Embryonic facial prominence (tissue), 1 donor: ENCODE data around the gene GFRAL.

Experiments
- DNase-seq: peaks from one replicate; pipeline ENCODE4 v3.0.0-alpha.2; 2016; ENCODE audit errors: extremely low spot score

GFRAL gene

DNA sequence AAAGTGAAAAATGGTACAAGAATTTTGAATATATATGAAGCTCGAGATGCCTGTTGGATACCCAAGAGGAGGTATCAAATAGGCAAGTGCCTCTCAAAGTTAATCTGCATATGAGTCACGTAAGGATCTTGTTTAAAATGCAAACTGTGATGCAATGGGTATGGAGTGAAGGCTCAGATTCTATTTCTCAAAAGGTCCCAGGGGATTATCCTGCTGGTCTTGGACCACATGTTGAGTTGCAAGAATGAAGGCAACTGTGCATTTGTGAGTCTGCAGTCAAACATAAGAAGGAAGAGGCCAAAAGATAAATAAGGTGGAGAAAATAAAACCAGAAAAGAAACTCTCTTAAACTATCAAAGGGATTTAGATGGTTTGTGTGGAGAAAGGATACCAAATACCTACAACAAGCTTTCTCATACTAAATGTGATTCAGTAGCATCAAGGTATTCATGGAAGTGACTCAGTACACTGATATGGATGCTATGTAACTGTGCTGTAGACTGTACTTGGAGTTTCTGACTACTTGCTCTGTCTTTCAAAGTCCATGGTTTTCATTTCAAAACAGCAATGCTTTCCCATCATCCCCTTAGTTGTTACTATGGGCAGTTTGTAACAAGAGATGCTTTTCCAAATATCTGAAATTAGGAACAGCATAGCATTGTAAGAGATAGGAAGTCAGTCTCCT is 106.3 kb downstream of the GFRAL start:
- no peak for DNase-seq

DNA sequence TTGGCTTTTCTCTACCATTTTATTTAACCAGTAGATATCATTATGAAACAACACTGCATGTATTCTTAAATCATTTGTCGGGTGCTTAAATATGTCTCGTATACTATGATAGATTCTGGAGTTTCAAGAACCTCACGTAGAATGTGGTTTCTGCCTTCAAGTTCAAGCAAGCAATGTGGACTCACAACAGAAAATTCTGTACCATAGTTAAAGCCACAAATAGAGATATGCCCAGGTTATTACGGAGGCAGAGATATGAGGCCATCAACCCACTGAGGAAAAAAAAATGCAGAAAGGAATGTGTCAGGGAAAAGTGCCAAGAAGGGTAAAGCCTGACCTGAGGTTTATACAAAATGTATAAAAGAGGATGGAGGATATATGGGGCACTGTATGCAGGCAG is 109.9 kb downstream of the GFRAL start:
- no peak for DNase-seq

DNA sequence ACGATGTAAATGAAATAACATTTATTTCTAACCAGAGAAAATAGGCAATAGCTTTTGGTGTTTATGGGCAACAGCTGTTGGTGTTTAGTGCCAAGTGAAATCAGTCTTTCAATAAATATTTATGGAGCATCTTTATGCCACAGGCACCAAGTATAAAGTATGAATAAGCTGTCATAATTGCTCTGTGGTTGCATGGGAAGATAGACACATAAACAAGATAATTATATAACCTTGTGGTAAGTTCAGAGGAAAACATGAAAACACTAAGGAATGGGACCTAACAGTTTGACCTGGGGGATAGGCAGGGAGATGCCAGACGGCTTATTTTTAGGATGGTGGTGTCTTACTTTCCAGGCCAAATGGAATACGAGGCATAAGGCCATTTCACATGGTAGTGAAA is 110.9 kb downstream of the GFRAL start:
- DNase-seq: no peak

DNA sequence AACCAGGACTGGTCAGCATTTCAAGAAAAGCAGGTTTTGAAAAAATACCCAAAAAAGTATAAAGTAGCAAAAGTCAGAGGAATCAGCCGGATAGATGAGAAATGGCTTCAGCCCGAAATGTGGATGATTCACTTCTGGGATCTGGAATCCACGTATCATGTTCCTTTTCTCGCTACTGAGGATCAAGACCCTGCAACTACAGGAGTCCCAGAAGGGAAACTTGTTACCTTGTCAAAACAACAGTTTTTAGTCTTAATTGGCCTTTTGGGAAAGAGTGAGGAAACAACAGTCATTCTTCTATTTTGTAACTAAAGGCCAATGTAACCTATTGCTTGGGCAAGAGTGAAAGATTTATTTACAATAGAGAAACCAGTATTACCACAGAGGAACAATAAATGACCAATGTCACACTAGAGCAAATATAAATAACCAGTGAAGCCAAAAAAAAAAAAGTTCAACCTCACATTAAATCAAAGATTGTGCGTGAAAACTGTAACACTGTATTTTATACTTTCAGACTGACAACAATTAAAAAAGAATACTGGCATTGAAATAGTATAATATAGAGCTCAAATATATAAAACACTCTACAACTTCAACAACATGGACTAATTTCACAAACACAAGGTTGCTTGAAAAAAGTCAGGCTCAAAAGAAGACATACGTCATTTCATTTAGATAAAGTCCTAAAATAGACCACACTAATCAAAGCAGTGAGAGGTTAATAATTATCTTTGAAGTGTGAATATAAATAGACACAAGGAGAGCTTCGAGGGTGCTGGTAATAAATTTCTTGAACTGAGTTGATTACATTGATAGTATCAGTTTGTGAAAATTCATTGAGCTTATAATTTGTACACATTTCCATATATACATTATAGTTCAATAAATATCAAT is 116.2 kb downstream of the GFRAL start:
- DNase-seq: no peak

DNA sequence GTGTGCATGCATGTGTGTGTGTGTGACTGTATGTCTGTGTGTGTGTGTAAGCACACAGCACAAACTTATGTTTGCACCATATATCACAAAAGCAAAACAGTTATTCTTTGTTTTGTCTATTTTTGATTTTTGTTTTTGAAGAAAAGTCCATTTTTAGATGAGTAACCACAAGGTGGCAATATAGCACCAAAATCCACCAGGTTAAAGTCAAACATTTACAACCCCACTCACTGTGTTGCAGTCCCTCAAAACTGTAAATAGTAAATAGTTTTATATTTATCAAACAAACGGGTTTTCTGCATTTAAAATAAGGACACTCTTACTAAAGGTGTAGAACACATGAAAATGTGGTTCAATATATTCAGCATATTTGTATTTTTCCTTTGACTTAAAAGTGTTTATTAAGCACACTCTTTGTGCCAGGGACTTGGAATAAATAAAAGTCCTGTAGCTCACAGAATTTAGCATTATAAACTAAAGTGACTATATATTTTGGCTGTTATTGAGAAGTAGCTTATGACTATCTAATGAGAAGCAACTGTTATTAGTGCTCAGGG is 118.5 kb downstream of the GFRAL start:
- DNase-seq: peak; percentile 31

DNA sequence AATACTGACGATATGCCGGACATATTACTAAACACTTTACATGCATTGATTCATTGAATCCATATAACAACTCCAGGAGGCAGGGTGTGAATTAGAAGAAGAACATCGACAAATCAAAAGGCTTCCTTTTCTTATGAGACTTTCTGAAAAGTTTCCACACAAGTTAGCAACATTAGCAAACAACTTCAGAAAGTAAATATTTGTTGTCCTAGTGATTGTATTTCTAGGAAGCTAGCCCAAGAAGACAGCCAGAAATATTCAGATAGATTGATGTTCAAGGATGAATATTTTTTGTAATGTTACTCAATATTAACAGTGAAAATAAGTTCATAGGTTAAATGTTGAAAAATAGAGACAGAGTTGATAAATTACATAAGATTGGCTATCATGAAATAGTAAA is 120.6 kb downstream of the GFRAL start:
- DNase-seq: no peak

DNA sequence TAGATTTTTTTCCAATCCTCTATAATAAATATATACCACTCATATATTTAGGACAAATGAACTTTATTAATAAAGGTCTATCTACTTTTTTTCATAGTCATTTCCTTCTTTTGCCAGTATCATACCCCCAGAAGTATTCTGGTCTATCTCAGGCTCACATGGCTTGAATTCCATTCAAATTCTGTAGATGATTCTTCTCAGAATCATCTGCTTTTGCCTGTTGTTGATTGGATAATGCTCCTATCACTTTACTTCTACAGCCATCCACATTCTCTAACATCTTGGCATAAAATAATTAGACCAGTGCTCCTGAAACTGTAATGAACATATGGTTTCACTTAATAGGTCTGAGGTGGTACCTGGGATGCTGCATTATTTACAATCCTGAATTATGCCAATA is 121.2 kb downstream of the GFRAL start:
- DNase-seq: no peak

DNA sequence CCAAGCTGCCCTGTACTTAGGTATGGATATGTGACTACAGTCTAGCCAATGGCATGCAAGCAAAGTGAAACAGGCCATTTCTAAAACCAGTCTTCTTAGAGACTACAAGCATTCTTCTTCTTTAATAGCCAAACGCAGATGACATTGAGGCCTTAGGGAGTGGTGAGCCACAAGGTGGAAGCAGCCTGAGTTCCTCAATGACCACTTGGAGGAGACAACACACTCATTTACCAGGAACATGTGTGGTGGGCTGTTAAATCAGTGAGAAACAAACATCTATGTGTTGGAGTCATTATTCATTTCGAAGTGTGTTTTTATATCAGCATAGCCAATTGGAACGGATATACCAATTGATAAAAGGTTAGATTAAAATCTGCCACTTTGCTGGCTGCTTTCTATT is 122.0 kb downstream of the GFRAL start:
- no peak for DNase-seq

DNA sequence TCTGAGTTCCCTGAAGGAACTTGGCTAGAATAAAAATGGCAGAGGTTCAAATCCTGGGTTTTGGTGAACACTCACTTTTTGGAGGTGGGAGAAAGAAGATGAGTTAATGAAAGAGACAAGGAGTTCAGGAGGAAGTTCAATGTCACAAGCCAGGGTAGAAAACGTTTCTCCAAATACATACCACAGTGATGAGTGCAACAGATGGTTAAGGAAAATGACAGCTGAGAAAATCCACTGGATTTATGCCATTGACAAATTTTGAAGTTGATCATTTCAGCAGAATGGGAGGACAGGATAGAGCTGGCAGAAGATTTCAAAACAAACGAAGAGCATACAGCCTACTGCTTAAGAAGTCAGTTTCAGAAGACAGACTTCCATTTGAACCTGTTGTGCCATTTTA is 122.7 kb downstream of the GFRAL start:
- DNase-seq: no peak
